Measurements from ENCODE around the gene CFAP57. TPM values are rescaled to one million over a fixed set of nuclear protein-coding genes. Genes with fewer than 3 reads are reported as not detected.
A peak's percentile ranks its signal among the peaks of the same experiment; 100 is the strongest.

The CFAP57 gene
- total RNA-seq, 2 donors from 2014 or later = 0.66 TPM; not detected in 1

DNA sequence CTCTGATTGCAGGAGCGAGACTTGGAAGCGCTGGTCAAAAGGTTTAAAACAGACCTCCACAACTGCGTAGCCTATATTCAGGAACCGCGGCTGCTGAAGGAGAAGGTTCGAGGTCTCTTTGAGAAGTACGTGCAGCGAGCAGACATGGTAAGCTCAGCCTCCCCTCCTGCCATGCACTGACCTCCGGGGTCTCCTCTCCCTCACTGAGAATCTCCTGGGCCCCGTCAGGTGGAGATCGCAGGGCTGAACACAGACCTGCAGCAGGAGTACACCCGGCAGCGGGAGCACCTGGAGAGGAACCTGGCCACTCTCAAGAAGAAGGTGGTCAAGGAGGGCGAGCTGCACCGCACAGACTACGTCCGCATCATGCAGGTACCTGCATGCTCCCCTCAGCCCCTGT, 62.1 kb downstream of the CFAP57 start:
- Histone ChIP-seq H3K4me1 (no peaks in the 10 kb centered on the region), H3K9me3 (no peaks in the 10 kb centered on the region), H3K4me3 (no peak overlapping the region), H3K9ac (ENCODE audit: low read depth in 2 of 2, low read length in 2 of 2) (no peak overlapping the region), H3K36me3 (no peaks in the 10 kb centered on the region), H3K27me3 (no peaks in the 10 kb centered on the region), H3K27ac (no peak overlapping the region)
- intact Hi-C loops (cut with DNase I) = no loop called here
- TF ChIP-seq, protein P1, sequence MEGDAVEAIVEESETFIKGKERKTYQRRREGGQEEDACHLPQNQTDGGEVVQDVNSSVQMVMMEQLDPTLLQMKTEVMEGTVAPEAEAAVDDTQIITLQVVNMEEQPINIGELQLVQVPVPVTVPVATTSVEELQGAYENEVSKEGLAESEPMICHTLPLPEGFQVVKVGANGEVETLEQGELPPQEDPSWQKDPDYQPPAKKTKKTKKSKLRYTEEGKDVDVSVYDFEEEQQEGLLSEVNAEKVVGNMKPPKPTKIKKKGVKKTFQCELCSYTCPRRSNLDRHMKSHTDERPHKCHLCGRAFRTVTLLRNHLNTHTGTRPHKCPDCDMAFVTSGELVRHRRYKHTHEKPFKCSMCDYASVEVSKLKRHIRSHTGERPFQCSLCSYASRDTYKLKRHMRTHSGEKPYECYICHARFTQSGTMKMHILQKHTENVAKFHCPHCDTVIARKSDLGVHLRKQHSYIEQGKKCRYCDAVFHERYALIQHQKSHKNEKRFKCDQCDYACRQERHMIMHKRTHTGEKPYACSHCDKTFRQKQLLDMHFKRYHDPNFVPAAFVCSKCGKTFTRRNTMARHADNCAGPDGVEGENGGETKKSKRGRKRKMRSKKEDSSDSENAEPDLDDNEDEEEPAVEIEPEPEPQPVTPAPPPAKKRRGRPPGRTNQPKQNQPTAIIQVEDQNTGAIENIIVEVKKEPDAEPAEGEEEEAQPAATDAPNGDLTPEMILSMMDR (IDR thresholded peaks at IDR 0.05) = no peak
- no peak for DNase-seq

DNA sequence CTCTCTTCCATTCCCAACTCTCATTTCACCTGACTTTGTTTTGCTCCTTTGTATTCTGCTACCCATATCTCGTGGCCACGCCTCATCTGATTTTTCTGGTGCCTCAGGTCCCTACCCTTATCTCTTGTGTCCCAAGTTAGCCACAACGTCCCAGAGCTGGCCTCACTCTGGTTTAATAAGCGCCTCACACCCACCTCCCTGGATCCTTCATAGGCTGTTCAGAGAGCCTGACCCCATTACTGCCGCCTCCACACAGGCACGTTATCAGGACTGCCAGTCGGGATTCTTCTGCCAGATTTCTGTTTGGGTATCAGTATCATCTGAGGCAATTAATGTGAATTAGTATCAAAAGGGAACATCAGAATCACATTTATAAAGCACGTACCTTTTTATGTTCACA, 62.9 kb downstream of the CFAP57 start:
- Histone ChIP-seq H3K4me1 (no peaks in the 10 kb centered on the region), H3K27ac (no peak overlapping the region), H3K36me3 (no peaks in the 10 kb centered on the region), H3K9ac (ENCODE audit: low read depth in 2 of 2, low read length in 2 of 2) (peak overlapping the region in 1 of 2 donors; percentile 9), H3K9me3 (no peaks in the 10 kb centered on the region), H3K4me3 (no peak overlapping the region), H3K27me3 (no peaks in the 10 kb centered on the region)
- DNase-seq = no peak
- intact Hi-C loops (cut with DNase I) = no loop called here
- TF ChIP-seq, protein P1 (IDR thresholded peaks at IDR 0.05) = no peak

DNA sequence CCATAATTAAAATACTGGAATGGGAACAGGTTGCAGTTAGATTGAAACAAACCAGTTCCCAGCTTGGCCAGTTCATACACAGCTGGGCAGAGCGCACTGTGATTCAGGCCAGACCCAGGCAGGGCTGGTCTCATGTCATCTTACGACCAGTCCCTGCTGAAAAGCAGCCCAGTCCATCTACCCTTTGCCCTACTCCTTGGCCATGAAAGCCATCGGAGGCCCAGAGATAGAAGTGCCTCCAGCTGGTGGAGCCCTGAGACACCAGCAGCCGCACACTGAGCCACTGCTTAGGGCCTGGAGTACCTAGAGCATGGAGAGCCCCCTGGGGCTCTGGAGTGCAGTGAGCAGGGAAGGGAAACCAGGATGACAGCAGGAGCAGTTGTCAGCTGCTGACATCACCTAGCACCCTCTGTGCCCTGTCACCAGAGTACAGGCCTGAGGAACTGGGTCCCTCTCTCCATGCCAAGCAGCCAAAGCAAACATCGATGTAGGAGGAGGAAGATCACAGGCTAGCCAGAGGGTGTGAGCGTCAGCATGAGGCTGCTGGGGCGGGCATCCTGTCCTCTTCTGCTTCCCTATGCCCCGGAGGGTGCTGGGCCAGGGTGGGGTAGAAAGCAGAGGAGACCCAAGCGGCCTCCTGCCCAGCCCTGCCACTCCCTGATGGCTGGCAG, 63.5 kb downstream of the CFAP57 start:
- no peak overlapping the region for H3K27ac ChIP-seq
- H3K9me3 ChIP-seq = no peaks in the 10 kb centered on the region
- no peaks in the 10 kb centered on the region for H3K27me3 ChIP-seq
- peak overlapping the region in 1 of 2 donors; percentile 9 for H3K9ac ChIP-seq (ENCODE audit: low read depth in 2 of 2, low read length in 2 of 2)
- DNase-seq = peak; percentile 59
- no peaks in the 10 kb centered on the region for H3K36me3 ChIP-seq
- no peak overlapping the region for H3K4me3 ChIP-seq
- intact Hi-C loops (cut with DNase I) = no loop called here
- TF ChIP-seq, protein P1 (IDR thresholded peaks at IDR 0.05) = no peak
- no peaks in the 10 kb centered on the region for H3K4me1 ChIP-seq

DNA sequence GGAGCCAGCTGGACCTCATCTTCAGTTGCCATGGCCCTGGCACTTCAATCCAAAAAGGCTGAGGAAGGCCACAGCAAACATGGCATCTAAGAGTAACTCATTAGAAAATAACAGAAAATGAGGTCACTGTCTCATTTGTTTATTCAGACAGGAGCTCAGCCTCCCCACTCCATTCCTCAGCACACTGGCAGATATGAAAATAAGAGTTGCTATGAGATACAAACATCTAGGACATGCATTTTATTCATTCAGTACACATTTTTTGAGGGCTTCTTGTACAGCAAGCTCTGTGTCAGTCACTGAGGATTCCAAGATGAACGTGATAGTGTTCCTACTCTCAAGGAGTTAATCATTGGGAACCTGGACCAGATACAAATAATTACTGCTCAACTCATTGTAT, 65.0 kb downstream of the CFAP57 start:
- intact Hi-C loops (cut with DNase I) = no loop called here
- Histone ChIP-seq H3K9ac (ENCODE audit: low read depth in 2 of 2, low read length in 2 of 2) (no peak overlapping the region), H3K36me3 (no peaks in the 10 kb centered on the region), H3K4me1 (no peaks in the 10 kb centered on the region), H3K27ac (no peak overlapping the region), H3K27me3 (no peaks in the 10 kb centered on the region), H3K4me3 (no peak overlapping the region), H3K9me3 (no peaks in the 10 kb centered on the region)
- DNase-seq = no peak
- TF ChIP-seq, protein P1 (IDR thresholded peaks at IDR 0.05) = no peak

DNA sequence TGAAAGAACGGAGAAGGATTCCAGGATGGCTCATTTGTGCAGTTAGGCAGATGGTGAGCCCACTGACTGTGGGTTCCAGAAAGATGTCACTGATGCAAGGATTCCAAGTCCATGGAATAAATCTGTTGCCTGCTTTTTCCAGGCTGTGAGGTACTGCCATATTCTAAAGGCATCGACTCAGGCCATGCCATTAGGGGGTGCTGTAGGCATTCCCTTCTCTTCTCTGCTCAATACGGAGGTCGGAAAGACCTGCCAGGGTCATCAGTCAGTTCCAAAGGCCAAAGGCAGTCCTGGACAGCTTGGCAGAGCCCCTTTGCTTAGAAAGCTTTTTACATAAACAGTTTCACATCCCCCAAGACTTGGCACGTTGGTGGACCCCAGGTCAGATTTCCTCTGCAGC, 66.0 kb downstream of the CFAP57 start:
- no peak overlapping the region for H3K27ac ChIP-seq
- no peak overlapping the region for H3K4me3 ChIP-seq
- H3K9ac ChIP-seq (ENCODE audit: low read depth in 2 of 2, low read length in 2 of 2) = no peak overlapping the region
- TF ChIP-seq, protein P1 (IDR thresholded peaks at IDR 0.05) = peak; percentile 68
- no peaks in the 10 kb centered on the region for H3K27me3 ChIP-seq
- no peaks in the 10 kb centered on the region for H3K9me3 ChIP-seq
- H3K4me1 ChIP-seq = no peaks in the 10 kb centered on the region
- intact Hi-C loops (cut with DNase I) = no loop called here
- H3K36me3 ChIP-seq = no peaks in the 10 kb centered on the region
- peak; percentile 82 for DNase-seq

Measured in colonic mucosa (tissue), 4 donors.